MM.1S (cell line): ENCODE measurements around the gene SPATA6L.

Source experiments
- DNase-seq: peaks from one replicate; pipeline ENCODE4 v3.0.0-alpha.2; 2015
- H2AFZ ChIP-seq: fragments of 300-600 bp; sonication (generic); 2 replicates; pipeline ENCODE4 v1.6.0; 2016; ENCODE audit warnings: antibody characterized with exemption, low read length
- H3F3A ChIP-seq: fragments of 300-600 bp; sonication (generic); 2 replicates; pipeline ENCODE4 v1.6.1; 2016; ENCODE audit warnings: mild to moderate bottlenecking, antibody characterized with exemption, low read length, moderate library complexity, mixed read lengths; ENCODE audit not compliant: insufficient read depth
- H3K27ac ChIP-seq: fragments of 300-600 bp; sonication (generic); 2 replicates; pipeline ENCODE4 v1.5.1; 2016; ENCODE audit warnings: mild to moderate bottlenecking, low read length
- H3K27me3 ChIP-seq: fragments of 300-600 bp; sonication (generic); replicated peaks from 2 replicates; pipeline ENCODE4 v1.6.0; 2016; ENCODE audit warnings: low read length; ENCODE audit not compliant: insufficient read depth
- H3K36me3 ChIP-seq: fragments of 300-600 bp; sonication (generic); replicated peaks from 2 replicates; pipeline ENCODE4 v1.6.1; 2016; ENCODE audit warnings: mild to moderate bottlenecking, low read length, mixed read lengths; ENCODE audit not compliant: insufficient read depth
- H3K4me1 ChIP-seq: fragments of 300-600 bp; sonication (generic); 2 replicates; pipeline ENCODE4 v1.6.1; 2016; ENCODE audit warnings: low read length, mixed read lengths
- H3K4me2 ChIP-seq: fragments of 300-600 bp; sonication (generic); 2 replicates; pipeline ENCODE4 v1.6.0; 2016; ENCODE audit warnings: low read depth, low read length
- H3K4me3 ChIP-seq: fragments of 300-600 bp; sonication (generic); 2 replicates; pipeline ENCODE4 v1.5.1; 2016; ENCODE audit warnings: low read length, mixed read lengths
- H3K79me2 ChIP-seq: fragments of 300-600 bp; sonication (generic); 2 replicates; pipeline ENCODE4 v1.6.1; 2016; ENCODE audit warnings: mixed run types, low read length, mixed read lengths
- H3K9ac ChIP-seq: fragments of 300-600 bp; sonication (generic); 2 replicates; pipeline ENCODE4 v1.6.1; 2016; ENCODE audit warnings: low read length, mixed read lengths
- H3K9me2 ChIP-seq: fragments of 300-600 bp; sonication (generic); replicated peaks from 2 replicates; pipeline ENCODE4 v1.6.1; 2016; ENCODE audit warnings: mild to moderate bottlenecking, low read length, mixed read lengths; ENCODE audit not compliant: insufficient read depth
- H3K9me3 ChIP-seq: fragments of 300-600 bp; sonication (generic); replicated peaks from 2 replicates; pipeline ENCODE4 v1.6.1; 2016; ENCODE audit warnings: mild to moderate bottlenecking, low read length, mixed read lengths; ENCODE audit not compliant: insufficient read depth
- H4K20me1 ChIP-seq: fragments of 300-600 bp; sonication (generic); 2 replicates; pipeline ENCODE4 v1.6.1; 2016; ENCODE audit warnings: mild to moderate bottlenecking, low read length, moderate library complexity, mixed read lengths; ENCODE audit not compliant: insufficient read depth
- CTCF ChIP-seq: fragments of 300-600 bp; sonication (generic); IDR thresholded peaks from 2 replicates; pipeline ENCODE4 v1.5.1; 2016; ENCODE audit warnings: antibody characterized with exemption, low read length, mixed read lengths
- EZH2 ChIP-seq: fragments of 300-600 bp; sonication (generic); optimal IDR thresholded peaks from 2 replicates; pipeline ENCODE3; 2017; ENCODE audit warnings: low read depth, mild to moderate bottlenecking, antibody characterized with exemption, low read length, mixed read lengths
- EZH2phosphoT487 ChIP-seq: fragments of 300-600 bp; sonication (generic); IDR thresholded peaks from 2 replicates; pipeline ENCODE4 v1.6.1; 2018; ENCODE audit warnings: antibody characterized with exemption, low read length

Gene SPATA6L

GRCh38 chr9:4704129-4704528 lies 37.8 kb upstream of the SPATA6L start:
- Histone ChIP-seq H3F3A (no peaks in the 10 kb centered on the region), H3K27ac (no peak overlapping the region), H3K27me3 (no peaks in the 10 kb centered on the region), H3K36me3 (no peaks in the 10 kb centered on the region; the same call in 1 of the 2 replicates), H3K9me3 (no peaks in the 10 kb centered on the region), H3K4me1 (no peaks in the 10 kb centered on the region), H3K79me2 (no peaks in the 10 kb centered on the region), H2AFZ (no peak overlapping the region), H3K9me2 (no peaks in the 10 kb centered on the region), H4K20me1 (no peaks in the 10 kb centered on the region), H3K4me3 (no peak overlapping the region), H3K4me2 (no peak overlapping the region), H3K9ac (no peak overlapping the region)
- no peak for DNase-seq
- TF ChIP-seq EZH2phosphoT487 (no peak), EZH2 (no peak), CTCF (no peak)

DNA sequence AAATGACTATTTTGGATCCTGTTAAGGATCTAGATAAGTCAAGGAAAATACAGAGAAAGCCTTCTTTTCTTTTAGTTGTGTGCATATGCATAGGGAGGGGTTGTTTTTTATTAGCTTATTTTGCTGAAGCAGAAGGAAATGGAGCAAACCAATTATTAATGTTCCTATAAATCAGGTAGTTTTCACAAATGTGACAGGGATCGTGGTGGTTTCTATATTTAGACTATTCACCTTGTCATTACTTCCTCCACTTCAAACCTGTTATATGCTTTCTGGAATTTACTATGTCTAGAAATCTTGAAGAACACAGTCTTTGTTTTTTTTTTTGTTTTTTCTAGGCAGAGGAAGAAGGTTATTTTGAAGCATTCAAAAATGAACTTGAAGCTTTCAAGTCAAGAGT lies 35.2 kb upstream of the SPATA6L start:
- Histone ChIP-seq H3F3A (no peaks in the 10 kb centered on the region), H3K4me2 (no peak overlapping the region), H4K20me1 (no peaks in the 10 kb centered on the region), H3K9ac (no peak overlapping the region), H3K27me3 (no peaks in the 10 kb centered on the region), H3K79me2 (no peaks in the 10 kb centered on the region), H3K36me3 (peaks cover 5% of the 10 kb centered on the region; the same call in 1 of the 2 replicates), H3K9me3 (no peaks in the 10 kb centered on the region), H3K4me3 (no peak overlapping the region), H3K9me2 (no peaks in the 10 kb centered on the region), H3K27ac (no peak overlapping the region), H2AFZ (no peak overlapping the region), H3K4me1 (no peaks in the 10 kb centered on the region)
- no peak for TF ChIP-seq EZH2
- TF ChIP-seq EZH2phosphoT487 = no peak
- no peak for TF ChIP-seq CTCF
- no peak for DNase-seq

GRCh38 chr9:4700932-4701331 lies 34.7 kb upstream of the SPATA6L start:
- Histone ChIP-seq H3F3A (no peaks in the 10 kb centered on the region), H3K4me3 (no peak overlapping the region), H3K9me2 (no peaks in the 10 kb centered on the region), H3K27me3 (no peaks in the 10 kb centered on the region), H4K20me1 (no peaks in the 10 kb centered on the region), H2AFZ (no peak overlapping the region), H3K27ac (no peak overlapping the region), H3K36me3 (peaks cover 5% of the 10 kb centered on the region; the same call in 1 of the 2 replicates), H3K79me2 (no peaks in the 10 kb centered on the region), H3K4me1 (no peaks in the 10 kb centered on the region), H3K9me3 (no peaks in the 10 kb centered on the region), H3K4me2 (no peak overlapping the region), H3K9ac (no peak overlapping the region)
- no peak for TF ChIP-seq EZH2
- no peak for TF ChIP-seq CTCF
- no peak for TF ChIP-seq EZH2phosphoT487
- no peak for DNase-seq

DNA sequence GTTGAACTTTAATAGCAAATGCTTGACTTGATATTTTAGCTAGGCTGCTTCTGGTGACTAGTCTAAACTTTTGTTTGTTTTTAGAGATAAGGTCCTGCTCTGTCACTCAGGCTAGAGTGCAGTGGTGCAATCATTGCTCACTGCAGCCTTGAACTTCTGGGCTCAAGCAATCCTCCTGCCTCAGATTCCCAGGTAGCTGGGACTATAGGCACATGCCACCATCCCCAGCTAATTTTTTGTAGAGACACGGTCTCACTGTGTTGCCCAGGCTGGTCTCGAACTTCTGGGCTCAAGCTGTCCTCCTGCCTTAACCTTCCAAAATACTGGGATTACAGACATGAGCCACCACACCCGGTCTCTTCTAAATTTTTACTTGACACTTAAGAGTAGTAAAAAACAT lies 33.8 kb upstream of the SPATA6L start:
- TF ChIP-seq CTCF (no peak), EZH2phosphoT487 (no peak), EZH2 (no peak)
- no peaks in the 10 kb centered on the region for H3F3A ChIP-seq
- H4K20me1 ChIP-seq = no peaks in the 10 kb centered on the region
- H3K27me3 ChIP-seq = no peaks in the 10 kb centered on the region
- no peak for DNase-seq
- no peak overlapping the region for H3K4me3 ChIP-seq
- no peak overlapping the region for H3K4me2 ChIP-seq
- no peaks in the 10 kb centered on the region for H3K79me2 ChIP-seq
- H3K9me2 ChIP-seq = no peaks in the 10 kb centered on the region
- peaks cover 5% of the 10 kb centered on the region; the same call in 1 of the 2 replicates for H3K36me3 ChIP-seq
- no peaks in the 10 kb centered on the region for H3K4me1 ChIP-seq
- no peak overlapping the region for H2AFZ ChIP-seq
- no peak overlapping the region for H3K9ac ChIP-seq
- no peaks in the 10 kb centered on the region for H3K9me3 ChIP-seq
- H3K27ac ChIP-seq = no peak overlapping the region
